GM10248 (cell line): ENCODE results near the gene KIAA0513.
"Not testable (repeated sequence)": the region's sequence is repeated elsewhere in the genome, so short reads cannot be mapped to it uniquely, and the experiment has no call there.

Source experiments
- CTCF ChIA-PET: fragments of 300-600 bp; sonication (Branson Sonifier 250); formaldehyde crosslinking; extraction: SDS; loops from one replicate; lab custom pipeline; 2021; ENCODE audit warnings: antibody characterized with exemption; lab: Yijun Ruan, JAX
- POLR2A ChIA-PET: fragments of 350-650 bp; sonication (Branson Sonifier 250); formaldehyde crosslinking; extraction: SDS; loops from one replicate; lab custom pipeline; 2020; ENCODE audit warnings: antibody characterized with exemption; lab: Yijun Ruan, JAX
- DNase-seq: peaks from one replicate; pipeline ENCODE4 v3.0.0; 2012; ENCODE audit errors: extremely low spot score
- TF ChIP-seq, protein P1 (sequence below): IDR thresholded peaks from 2 replicates; pipeline ENCODE4 v1.5.1; 2012; ENCODE audit warnings: mild to moderate bottlenecking, low read depth; ENCODE audit errors: extremely low read depth, missing control alignments, control extremely low read depth

The KIAA0513 gene

DNA sequence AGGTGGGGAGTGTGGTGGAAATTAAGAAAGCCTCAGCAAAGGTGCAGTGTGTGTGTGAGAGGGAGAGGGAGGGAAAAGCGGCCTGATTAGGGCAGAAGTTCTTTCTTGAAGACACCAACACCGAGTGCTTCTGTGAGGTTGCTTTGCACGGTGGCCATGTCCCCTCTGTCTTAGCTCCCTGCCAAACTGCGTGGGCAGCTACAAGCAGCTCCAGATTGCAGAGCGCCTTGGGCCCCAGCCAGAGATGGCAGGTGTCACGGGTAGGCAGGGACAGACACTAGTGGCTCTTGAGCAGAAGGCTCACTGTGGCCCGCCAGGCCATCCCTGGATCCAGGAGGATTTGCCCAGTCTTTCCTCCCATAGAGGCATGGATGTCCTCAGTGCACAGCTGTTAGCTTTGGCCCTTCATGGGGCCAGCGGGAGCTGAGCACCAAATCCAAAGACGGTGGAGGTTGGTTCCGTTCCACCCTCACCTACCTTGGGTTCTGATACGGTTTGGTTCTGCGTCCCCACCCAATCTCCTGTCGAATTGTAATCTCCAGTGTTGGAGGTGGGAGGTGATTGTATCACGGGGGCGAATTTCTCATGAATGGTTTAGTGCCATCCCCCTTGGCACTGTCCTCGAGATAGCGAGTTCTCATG is 21.4 kb downstream of the KIAA0513 start:
- CTCF ChIA-PET: interaction anchor here (1.4 kb wide), 1 partner anchor 37 kb away, joined by 3 read pairs; no protein-coding TSS in a partner anchor
- no peak for DNase-seq
- TF ChIP-seq, protein P1, sequence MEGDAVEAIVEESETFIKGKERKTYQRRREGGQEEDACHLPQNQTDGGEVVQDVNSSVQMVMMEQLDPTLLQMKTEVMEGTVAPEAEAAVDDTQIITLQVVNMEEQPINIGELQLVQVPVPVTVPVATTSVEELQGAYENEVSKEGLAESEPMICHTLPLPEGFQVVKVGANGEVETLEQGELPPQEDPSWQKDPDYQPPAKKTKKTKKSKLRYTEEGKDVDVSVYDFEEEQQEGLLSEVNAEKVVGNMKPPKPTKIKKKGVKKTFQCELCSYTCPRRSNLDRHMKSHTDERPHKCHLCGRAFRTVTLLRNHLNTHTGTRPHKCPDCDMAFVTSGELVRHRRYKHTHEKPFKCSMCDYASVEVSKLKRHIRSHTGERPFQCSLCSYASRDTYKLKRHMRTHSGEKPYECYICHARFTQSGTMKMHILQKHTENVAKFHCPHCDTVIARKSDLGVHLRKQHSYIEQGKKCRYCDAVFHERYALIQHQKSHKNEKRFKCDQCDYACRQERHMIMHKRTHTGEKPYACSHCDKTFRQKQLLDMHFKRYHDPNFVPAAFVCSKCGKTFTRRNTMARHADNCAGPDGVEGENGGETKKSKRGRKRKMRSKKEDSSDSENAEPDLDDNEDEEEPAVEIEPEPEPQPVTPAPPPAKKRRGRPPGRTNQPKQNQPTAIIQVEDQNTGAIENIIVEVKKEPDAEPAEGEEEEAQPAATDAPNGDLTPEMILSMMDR: no peak
- POLR2A ChIA-PET: no interaction called here

DNA sequence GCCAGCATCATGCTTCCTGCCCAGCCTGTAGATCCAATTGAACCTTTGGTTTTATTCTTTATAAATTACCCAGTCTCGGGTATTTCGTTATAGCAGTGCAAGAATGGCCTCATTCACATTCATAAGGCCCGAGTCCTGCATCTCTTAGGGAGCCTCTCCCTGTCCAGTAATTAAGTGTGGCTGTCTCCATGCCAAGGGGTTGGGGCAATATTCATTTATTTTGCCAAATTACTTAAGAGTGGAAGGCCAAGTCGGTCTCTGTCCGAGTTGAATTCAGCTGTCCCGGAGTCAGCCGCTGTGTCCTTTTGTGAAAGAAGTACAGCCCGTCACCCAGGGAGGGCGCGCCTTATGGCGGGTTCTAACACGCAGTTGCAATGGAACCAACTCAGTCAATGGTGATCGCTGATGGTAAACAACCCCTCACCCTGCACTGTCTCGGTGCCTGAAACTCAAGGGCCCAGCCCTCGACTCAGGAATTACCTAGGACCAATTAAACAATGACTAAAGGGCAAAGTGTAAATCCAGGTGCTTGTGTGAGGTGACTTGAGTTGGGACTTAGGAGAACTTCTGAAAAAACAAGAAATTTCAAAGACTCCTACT is 22.2 kb downstream of the KIAA0513 start:
- CTCF ChIA-PET: interaction anchor here (1.7 kb wide), 1 partner anchor 8 kb away, joined by 4 read pairs; no protein-coding TSS in a partner anchor
- TF ChIP-seq, protein P1: no peak
- POLR2A ChIA-PET: no interaction called here
- no peak for DNase-seq

DNA sequence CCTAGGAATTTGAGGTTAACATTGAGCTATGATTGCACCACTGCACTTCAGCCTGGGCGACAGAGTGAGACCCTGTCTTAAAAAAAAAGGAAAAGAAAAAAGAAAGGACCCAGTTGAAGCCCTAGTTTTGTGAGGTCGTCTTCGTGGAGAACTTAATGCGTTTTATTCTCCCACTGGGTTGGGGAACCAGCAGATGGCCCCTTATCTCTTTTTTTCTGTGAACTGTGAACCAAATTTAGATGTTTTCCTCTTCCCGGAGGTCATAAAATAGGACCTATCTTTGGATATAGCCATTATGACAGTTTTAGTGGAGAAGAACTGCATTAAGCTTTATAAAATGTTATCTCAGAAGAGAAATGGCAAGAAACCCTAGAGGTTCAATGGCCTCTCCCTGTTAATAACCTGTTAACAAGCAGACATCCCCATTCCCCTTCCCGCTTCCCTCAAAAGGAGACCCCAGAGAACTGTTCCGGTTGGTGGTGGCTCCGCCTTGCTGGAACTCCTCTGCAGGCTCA is 23.5 kb downstream of the KIAA0513 start:
- ChIA-PET POLR2A (no interaction called here), CTCF (interaction anchor here (1.7 kb wide), 1 partner anchor 9 kb away, joined by 4 read pairs; no protein-coding TSS in a partner anchor)
- DNase-seq: no peak
- TF ChIP-seq, protein P1: no peak

DNA sequence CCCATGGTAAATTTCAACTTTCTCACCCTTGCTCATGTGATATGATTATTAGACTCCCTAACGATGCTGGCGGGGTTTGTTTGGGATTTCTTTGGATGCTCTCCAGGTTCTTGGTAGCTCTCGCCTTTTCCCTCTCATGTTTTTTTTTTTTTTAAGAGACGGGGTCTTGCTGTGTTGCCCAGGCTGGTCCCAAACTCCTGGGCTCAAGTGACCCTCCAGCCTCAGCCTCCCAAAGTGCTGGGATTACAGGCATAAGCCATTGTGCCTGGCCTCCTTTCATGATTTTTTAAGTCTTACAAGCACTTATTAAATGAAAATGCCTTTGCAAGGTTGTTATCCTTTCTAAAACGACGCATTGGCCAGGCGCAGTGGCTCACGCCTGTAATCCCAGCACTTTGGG is 24.1 kb downstream of the KIAA0513 start:
- POLR2A ChIA-PET: no interaction called here
- CTCF ChIA-PET: interaction anchor here (1.7 kb wide), 1 partner anchor 10 kb away, joined by 4 read pairs; no protein-coding TSS in a partner anchor
- TF ChIP-seq, protein P1: no peak
- no peak for DNase-seq

DNA sequence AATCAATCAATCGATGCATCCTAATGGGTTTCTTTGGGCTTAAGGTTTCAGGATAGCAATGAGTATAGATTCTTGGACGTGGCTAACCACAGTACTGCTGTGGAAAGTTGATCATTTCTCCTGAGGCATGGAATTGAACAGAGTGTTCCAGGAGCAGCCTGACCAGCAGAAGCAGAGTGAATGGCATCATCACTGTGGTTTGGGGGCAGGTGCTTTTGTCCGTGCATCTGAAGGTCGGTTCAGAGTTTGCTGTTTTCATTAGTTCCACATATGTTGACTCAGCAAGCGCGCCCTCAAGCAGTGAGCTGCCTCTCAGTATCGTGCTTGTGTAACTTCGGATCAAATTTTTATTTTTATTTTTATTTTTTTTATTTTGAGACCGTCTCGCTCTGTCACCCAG is 24.9 kb downstream of the KIAA0513 start:
- ChIA-PET CTCF (interaction anchor here (1.4 kb wide), 1 partner anchor 100 kb away, joined by 4 read pairs; no protein-coding TSS in a partner anchor), POLR2A (no interaction called here)
- TF ChIP-seq, protein P1: no peak
- no peak for DNase-seq

DNA sequence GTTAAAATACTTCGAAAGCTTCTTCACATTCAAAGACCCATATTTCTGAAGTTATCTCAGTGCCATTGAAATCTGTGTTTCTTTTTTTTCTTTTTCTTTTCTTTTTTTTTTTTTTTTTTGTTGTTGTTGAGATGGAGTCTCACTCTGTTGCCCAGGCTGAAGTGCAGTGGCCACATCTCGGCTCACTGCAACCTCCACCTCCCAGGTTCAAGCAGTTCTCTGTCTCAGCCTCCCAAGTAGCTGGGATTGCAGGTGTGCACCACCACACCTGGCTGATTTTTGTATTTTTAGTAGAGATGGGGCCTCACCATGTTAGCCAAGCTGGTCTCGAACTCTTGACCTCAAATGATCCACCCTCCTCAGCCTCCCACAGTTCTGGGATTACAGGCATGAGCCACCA is 26.7 kb downstream of the KIAA0513 start:
- CTCF ChIA-PET: interaction anchor here (1.1 to 2.3 kb wide), 2 partner anchors 11 to 27 kb away, joined by 3 to 8 read pairs; no protein-coding TSS in a partner anchor
- DNase-seq, POLR2A ChIA-PET: not testable (repeated sequence)
